Measurements from ENCODE around the gene STOML2. TPM values are rescaled to one million over a fixed set of nuclear protein-coding genes. Genes with fewer than 3 reads are reported as not detected.

STOML2 gene
- total and polyA plus RNA-seq, 2 experiments from 2014 or later, result 114 to 210 TPM

DNA sequence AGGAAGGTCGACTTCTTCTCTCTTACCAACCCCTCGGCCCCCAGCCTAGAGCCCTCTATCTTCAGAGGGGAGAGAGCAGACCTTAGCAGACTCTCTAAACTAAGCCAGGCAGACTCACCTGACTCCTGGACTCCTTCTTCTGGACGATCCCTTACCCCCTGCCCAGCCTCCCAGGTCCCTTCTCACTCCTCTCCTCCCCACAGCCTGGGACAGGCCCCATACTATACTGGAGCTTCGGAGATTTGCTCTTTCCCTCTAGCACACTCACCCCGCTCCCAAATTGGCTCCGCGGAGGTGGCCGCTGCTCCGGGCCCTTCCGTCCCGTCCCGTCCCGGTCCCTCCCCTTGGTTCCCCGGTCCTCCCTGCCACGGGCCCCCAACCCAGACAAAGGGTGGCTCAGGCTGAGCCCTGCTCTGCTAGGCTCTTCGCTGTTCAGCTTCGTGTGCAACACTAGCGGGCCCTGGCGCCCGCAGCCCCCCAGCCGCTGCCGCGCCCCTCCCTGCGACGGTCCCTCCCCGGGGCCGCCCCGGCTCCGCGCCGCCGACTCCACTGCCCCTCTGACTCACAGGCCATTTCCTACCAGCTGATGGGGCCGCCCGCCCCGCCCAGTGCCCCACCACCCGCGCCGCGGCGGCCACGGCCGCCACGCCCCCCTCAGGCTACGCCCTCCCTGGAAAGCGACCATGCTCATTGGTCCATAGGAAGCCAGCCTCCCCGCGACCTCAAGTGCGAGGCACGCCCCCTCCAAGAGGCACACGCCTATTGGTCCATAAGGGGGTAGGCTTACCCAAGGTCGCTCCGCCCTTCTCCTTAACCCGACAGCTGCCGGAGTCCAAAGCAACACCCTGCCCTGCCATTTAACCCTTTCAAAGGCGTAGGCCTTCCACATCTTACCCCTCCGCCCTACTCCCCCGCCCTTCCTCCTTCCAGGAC lies 8.3 kb upstream of the STOML2 start:
- no peak overlapping the region for H3K27ac ChIP-seq (ENCODE audit: low read depth)

DNA sequence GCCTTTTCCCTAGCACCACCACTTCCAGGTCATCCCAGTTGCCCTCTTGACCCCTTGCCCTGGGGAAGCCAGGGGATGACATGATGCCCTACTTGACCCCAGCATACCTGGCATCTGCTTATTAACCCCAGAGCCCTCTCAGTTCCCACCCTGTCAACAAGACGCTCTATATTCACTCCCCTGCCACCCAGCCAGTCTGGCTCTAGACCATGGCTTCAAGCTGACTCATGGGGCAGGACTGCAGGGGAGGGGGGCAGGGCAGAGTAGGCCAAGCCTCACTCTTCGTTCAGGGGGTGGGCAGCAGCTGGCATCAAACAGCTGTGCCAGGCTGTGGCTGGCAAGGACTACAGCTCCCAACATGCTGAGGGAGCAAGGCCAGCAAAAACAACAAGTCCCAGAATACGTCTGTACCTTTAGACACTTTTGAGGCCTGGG lies 7.4 kb upstream of the STOML2 start:
- TF ChIP-seq NANOG (IDR thresholded peaks at IDR 0.05; ENCODE audit: borderline replicate concordance) (no peak), EZH2 (IDR thresholded peaks at IDR 0.05; ENCODE audit: low read depth, unreplicated experiment) (no peak), ZNF114 (CRISPR knock-in tag; IDR thresholded peaks at IDR 0.05) (no peak), JUNB (IDR thresholded peaks at IDR 0.05; ENCODE audit: unreplicated experiment) (no peak), EZH2phosphoT487 (IDR thresholded peaks at IDR 0.05; ENCODE audit: unreplicated experiment) (no peak), ZNF331 (CRISPR knock-in tag; IDR thresholded peaks at IDR 0.05; ENCODE audit: low read depth) (no peak), STAT1 (IDR thresholded peaks at IDR 0.05; ENCODE audit: unreplicated experiment) (no peak), CREB1 (CRISPR knock-in tag; IDR thresholded peaks at IDR 0.05; ENCODE audit: low read depth) (no peak)
- TF ChIP-seq, protein P1, sequence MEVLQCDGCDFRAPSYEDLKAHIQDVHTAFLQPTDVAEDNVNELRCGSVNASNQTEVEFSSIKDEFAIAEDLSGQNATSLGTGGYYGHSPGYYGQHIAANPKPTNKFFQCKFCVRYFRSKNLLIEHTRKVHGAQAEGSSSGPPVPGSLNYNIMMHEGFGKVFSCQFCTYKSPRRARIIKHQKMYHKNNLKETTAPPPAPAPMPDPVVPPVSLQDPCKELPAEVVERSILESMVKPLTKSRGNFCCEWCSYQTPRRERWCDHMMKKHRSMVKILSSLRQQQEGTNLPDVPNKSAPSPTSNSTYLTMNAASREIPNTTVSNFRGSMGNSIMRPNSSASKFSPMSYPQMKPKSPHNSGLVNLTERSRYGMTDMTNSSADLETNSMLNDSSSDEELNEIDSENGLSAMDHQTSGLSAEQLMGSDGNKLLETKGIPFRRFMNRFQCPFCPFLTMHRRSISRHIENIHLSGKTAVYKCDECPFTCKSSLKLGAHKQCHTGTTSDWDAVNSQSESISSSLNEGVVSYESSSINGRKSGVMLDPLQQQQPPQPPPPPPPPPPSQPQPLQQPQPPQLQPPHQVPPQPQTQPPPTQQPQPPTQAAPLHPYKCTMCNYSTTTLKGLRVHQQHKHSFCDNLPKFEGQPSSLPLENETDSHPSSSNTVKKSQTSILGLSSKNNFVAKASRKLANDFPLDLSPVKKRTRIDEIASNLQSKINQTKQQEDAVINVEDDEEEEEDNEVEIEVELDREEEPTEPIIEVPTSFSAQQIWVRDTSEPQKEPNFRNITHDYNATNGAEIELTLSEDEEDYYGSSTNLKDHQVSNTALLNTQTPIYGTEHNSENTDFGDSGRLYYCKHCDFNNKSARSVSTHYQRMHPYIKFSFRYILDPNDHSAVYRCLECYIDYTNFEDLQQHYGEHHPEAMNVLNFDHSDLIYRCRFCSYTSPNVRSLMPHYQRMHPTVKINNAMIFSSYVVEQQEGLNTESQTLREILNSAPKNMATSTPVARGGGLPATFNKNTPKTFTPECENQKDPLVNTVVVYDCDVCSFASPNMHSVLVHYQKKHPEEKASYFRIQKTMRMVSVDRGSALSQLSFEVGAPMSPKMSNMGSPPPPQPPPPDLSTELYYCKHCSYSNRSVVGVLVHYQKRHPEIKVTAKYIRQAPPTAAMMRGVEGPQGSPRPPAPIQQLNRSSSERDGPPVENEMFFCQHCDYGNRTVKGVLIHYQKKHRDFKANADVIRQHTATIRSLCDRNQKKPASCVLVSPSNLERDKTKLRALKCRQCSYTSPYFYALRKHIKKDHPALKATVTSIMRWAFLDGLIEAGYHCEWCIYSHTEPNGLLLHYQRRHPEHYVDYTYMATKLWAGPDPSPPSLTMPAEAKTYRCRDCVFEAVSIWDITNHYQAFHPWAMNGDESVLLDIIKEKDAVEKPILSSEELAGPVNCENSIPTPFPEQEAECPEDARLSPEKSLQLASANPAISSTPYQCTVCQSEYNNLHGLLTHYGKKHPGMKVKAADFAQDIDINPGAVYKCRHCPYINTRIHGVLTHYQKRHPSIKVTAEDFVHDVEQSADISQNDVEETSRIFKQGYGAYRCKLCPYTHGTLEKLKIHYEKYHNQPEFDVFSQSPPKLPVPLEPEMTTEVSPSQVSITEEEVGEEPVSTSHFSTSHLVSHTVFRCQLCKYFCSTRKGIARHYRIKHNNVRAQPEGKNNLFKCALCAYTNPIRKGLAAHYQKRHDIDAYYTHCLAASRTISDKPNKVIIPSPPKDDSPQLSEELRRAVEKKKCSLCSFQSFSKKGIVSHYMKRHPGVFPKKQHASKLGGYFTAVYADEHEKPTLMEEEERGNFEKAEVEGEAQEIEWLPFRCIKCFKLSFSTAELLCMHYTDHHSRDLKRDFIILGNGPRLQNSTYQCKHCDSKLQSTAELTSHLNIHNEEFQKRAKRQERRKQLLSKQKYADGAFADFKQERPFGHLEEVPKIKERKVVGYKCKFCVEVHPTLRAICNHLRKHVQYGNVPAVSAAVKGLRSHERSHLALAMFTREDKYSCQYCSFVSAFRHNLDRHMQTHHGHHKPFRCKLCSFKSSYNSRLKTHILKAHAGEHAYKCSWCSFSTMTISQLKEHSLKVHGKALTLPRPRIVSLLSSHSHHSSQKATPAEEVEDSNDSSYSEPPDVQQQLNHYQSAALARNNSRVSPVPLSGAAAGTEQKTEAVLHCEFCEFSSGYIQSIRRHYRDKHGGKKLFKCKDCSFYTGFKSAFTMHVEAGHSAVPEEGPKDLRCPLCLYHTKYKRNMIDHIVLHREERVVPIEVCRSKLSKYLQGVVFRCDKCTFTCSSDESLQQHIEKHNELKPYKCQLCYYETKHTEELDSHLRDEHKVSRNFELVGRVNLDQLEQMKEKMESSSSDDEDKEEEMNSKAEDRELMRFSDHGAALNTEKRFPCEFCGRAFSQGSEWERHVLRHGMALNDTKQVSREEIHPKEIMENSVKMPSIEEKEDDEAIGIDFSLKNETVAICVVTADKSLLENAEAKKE (CRISPR knock-in tag; IDR thresholded peaks at IDR 0.05), result no peak
- TF ChIP-seq, protein P2, sequence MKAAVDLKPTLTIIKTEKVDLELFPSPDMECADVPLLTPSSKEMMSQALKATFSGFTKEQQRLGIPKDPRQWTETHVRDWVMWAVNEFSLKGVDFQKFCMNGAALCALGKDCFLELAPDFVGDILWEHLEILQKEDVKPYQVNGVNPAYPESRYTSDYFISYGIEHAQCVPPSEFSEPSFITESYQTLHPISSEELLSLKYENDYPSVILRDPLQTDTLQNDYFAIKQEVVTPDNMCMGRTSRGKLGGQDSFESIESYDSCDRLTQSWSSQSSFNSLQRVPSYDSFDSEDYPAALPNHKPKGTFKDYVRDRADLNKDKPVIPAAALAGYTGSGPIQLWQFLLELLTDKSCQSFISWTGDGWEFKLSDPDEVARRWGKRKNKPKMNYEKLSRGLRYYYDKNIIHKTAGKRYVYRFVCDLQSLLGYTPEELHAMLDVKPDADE (IDR thresholded peaks at IDR 0.05), result no peak
- H3K27me3 ChIP-seq (ENCODE audit: insufficient read depth), result no peaks in the 10 kb centered on the region
- DNase-seq (ENCODE audit: low spot score) (no peak), ATAC-seq (no peak)
- no peak overlapping the region for H2AFZ ChIP-seq
- Mint-ChIP-seq H3K9me3 (no peaks in the 10 kb centered on the region), H3K4me1 (peaks cover 30% of the 10 kb centered on the region), H3K36me3 (ENCODE audit: low read depth) (peaks cover 6% of the 10 kb centered on the region; the same call in 2 of the 3 replicates), H3K27ac (no peak overlapping the region), H3K27me3 (ENCODE audit: insufficient read depth, low read depth, poor library complexity) (peaks cover 11% of the 10 kb centered on the region), H3K4me3 (peak overlapping the region; percentile 78)
- H3K4me2 ChIP-seq, result peak overlapping the region; percentile 91; the same call in 1 of the 2 replicates
- no peaks in the 10 kb centered on the region for H4K20me1 ChIP-seq (replicated peaks; ENCODE audit: insufficient read depth)
- peaks cover 16% of the 10 kb centered on the region; the same call in 1 of the 2 replicates for H3K79me2 ChIP-seq (replicated peaks; ENCODE audit: insufficient read depth)
- no peaks in the 10 kb centered on the region for H3K9me2 ChIP-seq (ENCODE audit: insufficient read depth)
- H3K36me3 ChIP-seq (ENCODE audit: insufficient read depth), result no peaks in the 10 kb centered on the region
- 0 out of 2 replicates have a peak, but pooled peaks cover 7% of the 10 kb centered on the region for H3F3A ChIP-seq (replicated peaks; ENCODE audit: low read depth)
- no peak overlapping the region for H3K27ac ChIP-seq (ENCODE audit: low read depth)
- H3K4me1 ChIP-seq (ENCODE audit: insufficient read depth), result peaks cover 16% of the 10 kb centered on the region
- H3K4me3 ChIP-seq, result peak overlapping the region; percentile 93

More for the DNA sequence above, 8.3 kb upstream of the STOML2 start:
- Histone ChIP-seq H3K4me1 (ENCODE audit: insufficient read depth) (peaks cover 16% of the 10 kb centered on the region), H3K4me3 (peak overlapping the region; percentile 93), H4K20me1 (replicated peaks; ENCODE audit: insufficient read depth) (no peaks in the 10 kb centered on the region), H3K27me3 (ENCODE audit: insufficient read depth) (no peaks in the 10 kb centered on the region), H3F3A (replicated peaks; ENCODE audit: low read depth) (0 out of 2 replicates have a peak, but pooled peaks cover 7% of the 10 kb centered on the region), H3K9me2 (ENCODE audit: insufficient read depth) (no peaks in the 10 kb centered on the region), H3K4me2 (peak overlapping the region; percentile 91), H3K79me2 (replicated peaks; ENCODE audit: insufficient read depth) (peaks cover 16% of the 10 kb centered on the region; the same call in 1 of the 2 replicates), H2AFZ (peak overlapping the region; percentile 87; the same call in 1 of the 2 replicates), H3K36me3 (ENCODE audit: insufficient read depth) (no peaks in the 10 kb centered on the region)
- TF ChIP-seq JUNB (IDR thresholded peaks at IDR 0.05; ENCODE audit: unreplicated experiment) (no peak), POLR2AphosphoS5 (IDR thresholded peaks at IDR 0.05; ENCODE audit: low read depth) (0 out of 2 replicates have a peak, but pooled peaks have one; percentile 36)
- ATAC-seq (peak; percentile 60), DNase-seq (ENCODE audit: low spot score) (peak; percentile 100)
- no peak overlapping the region for H3K27ac Mint-ChIP-seq
- peaks cover 12% of the 10 kb centered on the region for H3K27me3 Mint-ChIP-seq (ENCODE audit: insufficient read depth, low read depth, poor library complexity)
- no peaks in the 10 kb centered on the region for H3K9me3 Mint-ChIP-seq
- H3K36me3 Mint-ChIP-seq (ENCODE audit: low read depth), result peaks cover under 1% of the 10 kb centered on the region; the same call in 1 of the 3 replicates
- H3K4me3 Mint-ChIP-seq, result peak overlapping the region; percentile 78
- H3K4me1 Mint-ChIP-seq, result peaks cover 31% of the 10 kb centered on the region
